Erythroblast (primary cell): Measurements from ENCODE around the gene SNX14.

Source experiments
- GATA1 ChIP-seq: IDR thresholded peaks from 2 replicates; pipeline ENCODE4 v1.6.1; 2011; ENCODE audit warnings: low read depth, mild to moderate bottlenecking, control low read depth, low read length, moderate library complexity
- POLR2A ChIP-seq: IDR thresholded peaks from 2 replicates; pipeline ENCODE4 v1.6.1; 2011; ENCODE audit warnings: mild to moderate bottlenecking, low read length

GRCh38 chr6:85462673-85463072 is 131.0 kb downstream of the SNX14 start:
- TF ChIP-seq POLR2A (no peak), GATA1 (no peak)
